Measurements from ENCODE around the gene CHERP.
A peak's percentile ranks its signal among the peaks of the same experiment; 100 is the strongest.

CHERP gene

GRCh38 chr19:16542045-16542909 lies at the start of gene CHERP:
Gene CHERP, minus strand, starts transcription at chr19:16542437. Its CDS starts 59 bp downstream, at chr19:16542378.
- Mint-ChIP-seq H3K4me1 (peaks cover 53% of the 10 kb centered on the region), H3K27ac (ENCODE audit: low read depth) (peak within 1 kb of the TSS; percentile 89), H3K36me3 (ENCODE audit: insufficient read depth) (peaks cover 18% of the 10 kb centered on the region), H3K4me3 (peak within 1 kb of the TSS; percentile 94), H3K9me3 (no peaks in the 10 kb centered on the region), H3K27me3 (no peaks in the 10 kb centered on the region)
- ATAC-seq (replicated peaks; ENCODE audit: extremely low read depth, poor library complexity, severe bottlenecking) (peak; percentile 82), DNase-seq (ENCODE audit: low spot score in 2 of 2) (peak; percentile 86 to 90)

- H3K27me3 Mint-ChIP-seq, result no peaks in the 10 kb centered on the region
- no peak overlapping the region for H3K27ac Mint-ChIP-seq (ENCODE audit: low read depth)
- ATAC-seq (replicated peaks; ENCODE audit: extremely low read depth, poor library complexity, severe bottlenecking) (no peak), DNase-seq (ENCODE audit: low spot score in 2 of 2) (no peak)
- H3K4me3 Mint-ChIP-seq, result no peak overlapping the region
- no peaks in the 10 kb centered on the region for H3K9me3 Mint-ChIP-seq
- H3K36me3 Mint-ChIP-seq (ENCODE audit: insufficient read depth), result peaks cover 18% of the 10 kb centered on the region
- H3K4me1 Mint-ChIP-seq, result peaks cover 71% of the 10 kb centered on the region
These were observed 48.9 kb upstream of the CHERP start for GRCh38 chr19:16590876-16591802.

- peaks cover 71% of the 10 kb centered on the region for H3K4me1 Mint-ChIP-seq
- ATAC-seq (replicated peaks; ENCODE audit: extremely low read depth, poor library complexity, severe bottlenecking) (no peak), DNase-seq (ENCODE audit: low spot score in 2 of 2) (no peak)
- H3K27me3 Mint-ChIP-seq, result no peaks in the 10 kb centered on the region
- peak overlapping the region; percentile 28 for H3K4me3 Mint-ChIP-seq
- H3K36me3 Mint-ChIP-seq (ENCODE audit: insufficient read depth), result peaks cover 25% of the 10 kb centered on the region
- H3K9me3 Mint-ChIP-seq, result no peaks in the 10 kb centered on the region
- H3K27ac Mint-ChIP-seq (ENCODE audit: low read depth), result no peak overlapping the region
These were observed 47.7 kb upstream of the CHERP start for GRCh38 chr19:16589917-16590316.

GRCh38 chr19:16588824-16589577 lies 46.8 kb upstream of the CHERP start:
- DNase-seq (ENCODE audit: low spot score in 2 of 2) (no peak), ATAC-seq (replicated peaks; ENCODE audit: extremely low read depth, poor library complexity, severe bottlenecking) (no peak)
- H3K27ac Mint-ChIP-seq (ENCODE audit: low read depth), result peak overlapping the region; percentile 94
- no peaks in the 10 kb centered on the region for H3K9me3 Mint-ChIP-seq
- H3K36me3 Mint-ChIP-seq (ENCODE audit: insufficient read depth), result peaks cover 29% of the 10 kb centered on the region
- H3K27me3 Mint-ChIP-seq, result no peaks in the 10 kb centered on the region
- H3K4me1 Mint-ChIP-seq, result peaks cover 70% of the 10 kb centered on the region
- H3K4me3 Mint-ChIP-seq, result peak overlapping the region; percentile 72

- Mint-ChIP-seq H3K36me3 (ENCODE audit: insufficient read depth) (peaks cover 34% of the 10 kb centered on the region), H3K9me3 (no peaks in the 10 kb centered on the region), H3K4me3 (peak overlapping the region; percentile 72), H3K4me1 (peaks cover 61% of the 10 kb centered on the region), H3K27ac (ENCODE audit: low read depth) (peak overlapping the region; percentile 94), H3K27me3 (no peaks in the 10 kb centered on the region)
- peak; percentile 51 to 57 for DNase-seq (ENCODE audit: low spot score in 2 of 2)
- ATAC-seq (replicated peaks; ENCODE audit: extremely low read depth, poor library complexity, severe bottlenecking), result peak; percentile 52
These were observed 45.9 kb upstream of the CHERP start for GRCh38 chr19:16587833-16588823.

GRCh38 chr19:16586991-16587832 lies 45.0 kb upstream of the CHERP start:
- peaks cover 62% of the 10 kb centered on the region for H3K4me1 Mint-ChIP-seq
- ATAC-seq (replicated peaks; ENCODE audit: extremely low read depth, poor library complexity, severe bottlenecking) (peak; percentile 9), DNase-seq (ENCODE audit: low spot score in 2 of 2) (peak; percentile 40 to 53)
- no peaks in the 10 kb centered on the region for H3K9me3 Mint-ChIP-seq
- peak overlapping the region; percentile 72 for H3K4me3 Mint-ChIP-seq
- no peaks in the 10 kb centered on the region for H3K27me3 Mint-ChIP-seq
- peaks cover 39% of the 10 kb centered on the region for H3K36me3 Mint-ChIP-seq (ENCODE audit: insufficient read depth)
- peak overlapping the region; percentile 94 for H3K27ac Mint-ChIP-seq (ENCODE audit: low read depth)

GRCh38 chr19:16586477-16586871 lies 44.2 kb upstream of the CHERP start:
- ATAC-seq (replicated peaks; ENCODE audit: extremely low read depth, poor library complexity, severe bottlenecking) (no peak), DNase-seq (ENCODE audit: low spot score in 2 of 2) (no peak)
- Mint-ChIP-seq H3K27ac (ENCODE audit: low read depth) (peak overlapping the region; percentile 94), H3K9me3 (no peaks in the 10 kb centered on the region), H3K4me3 (peak overlapping the region; percentile 72), H3K27me3 (no peaks in the 10 kb centered on the region), H3K36me3 (ENCODE audit: insufficient read depth) (peaks cover 42% of the 10 kb centered on the region), H3K4me1 (peaks cover 68% of the 10 kb centered on the region)

GRCh38 chr19:16585808-16586476 lies 43.7 kb upstream of the CHERP start:
- ATAC-seq (replicated peaks; ENCODE audit: extremely low read depth, poor library complexity, severe bottlenecking), result no peak
- H3K4me3 Mint-ChIP-seq, result peak overlapping the region; percentile 72
- peaks cover 72% of the 10 kb centered on the region for H3K4me1 Mint-ChIP-seq
- H3K27me3 Mint-ChIP-seq, result no peaks in the 10 kb centered on the region
- no peak for DNase-seq (ENCODE audit: low spot score in 2 of 2)
- H3K36me3 Mint-ChIP-seq (ENCODE audit: insufficient read depth), result peaks cover 42% of the 10 kb centered on the region
- H3K27ac Mint-ChIP-seq (ENCODE audit: low read depth), result peak overlapping the region; percentile 94
- H3K9me3 Mint-ChIP-seq, result no peaks in the 10 kb centered on the region

- ATAC-seq (replicated peaks; ENCODE audit: extremely low read depth, poor library complexity, severe bottlenecking) (no peak), DNase-seq (ENCODE audit: low spot score in 2 of 2) (no peak)
- Mint-ChIP-seq H3K27ac (ENCODE audit: low read depth) (peak overlapping the region; percentile 94), H3K4me1 (peaks cover 74% of the 10 kb centered on the region), H3K9me3 (no peaks in the 10 kb centered on the region), H3K27me3 (no peaks in the 10 kb centered on the region), H3K36me3 (ENCODE audit: insufficient read depth) (peaks cover 40% of the 10 kb centered on the region), H3K4me3 (peak overlapping the region; percentile 72)
These were observed 43.0 kb upstream of the CHERP start for GRCh38 chr19:16585094-16585801.
